PC-9 (cell line): ENCODE results near the gene NPHP4. TPM values are rescaled to one million over a fixed set of nuclear protein-coding genes. Genes with fewer than 3 reads are reported as not detected.

Source experiments
- BruUV-seq: library from RNA; stranded (reverse); fragments of 400-500 nt; replicated peaks from 2 replicates; lab custom pipeline; 2021; lab: Mats Ljungman, UMichigan
- CTCF ChIA-PET: fragments of 300-600 bp; sonication (Branson Sonifier 250); formaldehyde crosslinking; loops from one replicate; lab custom pipeline; 2022; ENCODE audit warnings: antibody characterized with exemption; lab: Charles Lee
- POLR2A ChIA-PET: fragments of 300-600 bp; sonication (Branson Sonifier 250); formaldehyde crosslinking; loops from one replicate; lab custom pipeline; 2022; ENCODE audit warnings: antibody characterized with exemption; ENCODE audit not compliant: unreplicated experiment; lab: Charles Lee
- DNase-seq, 2 experiments: peaks; one replicate each; pipeline versions ENCODE4 v3.0.0 to v3.0.0-alpha.2; 2015 to 2022; ENCODE audit warnings: mixed read lengths in 1 of 2
- H2AFZ ChIP-seq: fragments of 200-600 bp; sonication (generic); 2 replicates; pipeline ENCODE4 v1.8.1; 2017; ENCODE audit warnings: antibody characterized with exemption
- H3F3A ChIP-seq: fragments of 200-600 bp; sonication (generic); 2 replicates; pipeline ENCODE4 v1.8.1; 2017; ENCODE audit warnings: antibody characterized with exemption, mild to moderate bottlenecking, low read depth; ENCODE audit not compliant: insufficient read depth
- H3K27ac ChIP-seq: fragments of 200-600 bp; sonication (generic); 2 replicates; pipeline ENCODE4 v1.6.1; 2016; ENCODE audit warnings: mixed run types
- H3K27me3 ChIP-seq: fragments of 200-600 bp; sonication (generic); 2 replicates; pipeline ENCODE4 v1.6.1; 2016; ENCODE audit warnings: low read depth, mixed run types; ENCODE audit not compliant: insufficient read depth
- H3K36me3 ChIP-seq: fragments of 200-600 bp; sonication (generic); 2 replicates; pipeline ENCODE4 v1.6.1; 2016; ENCODE audit warnings: low read depth, mixed run types
- H3K4me1 ChIP-seq: fragments of 200-600 bp; sonication (generic); replicated peaks from 2 replicates; pipeline ENCODE4 v1.6.1; 2016; ENCODE audit warnings: mixed run types; ENCODE audit not compliant: insufficient read depth
- H3K4me2 ChIP-seq: fragments of 200-600 bp; sonication (generic); 2 replicates; pipeline ENCODE4 v1.6.1; 2017; ENCODE audit warnings: mixed run types
- H3K4me3 ChIP-seq: fragments of 200-600 bp; sonication (generic); 2 replicates; pipeline ENCODE4 v1.6.1; 2016; ENCODE audit warnings: mixed run types
- H3K79me2 ChIP-seq: fragments of 200-600 bp; sonication (generic); 2 replicates; pipeline ENCODE4 v1.6.1; 2017; ENCODE audit warnings: low read depth, mixed run types
- H3K9me2 ChIP-seq: fragments of 200-600 bp; sonication (generic); 2 replicates; pipeline ENCODE4 v1.8.1; 2017; ENCODE audit warnings: mild to moderate bottlenecking; ENCODE audit not compliant: insufficient read depth
- H3K9me3 ChIP-seq: fragments of 200-600 bp; sonication (generic); 2 replicates; pipeline ENCODE4 v1.8.1; 2016; ENCODE audit warnings: low read depth; ENCODE audit not compliant: insufficient read depth
- H4K20me1 ChIP-seq: fragments of 200-600 bp; sonication (generic); 2 replicates; pipeline ENCODE4 v1.8.1; 2017; ENCODE audit not compliant: insufficient read depth
- EZH2 ChIP-seq: fragments of 200-600 bp; sonication (generic); IDR thresholded peaks from 2 replicates; pipeline ENCODE4 v1.8.0; 2017; ENCODE audit warnings: antibody characterized with exemption, low read depth
- intact Hi-C: fragments of 100-400 bp; cut with micrococcal nuclease; formaldehyde crosslinking; loops from one replicate; pipeline ENCODE4 v1.10.0; 2022; ENCODE audit not compliant: unreplicated experiment
- total RNA-seq: library from RNA; stranded (reverse); gene quantifications from 2 replicates; pipeline ENCODE4 v1.2.3, GENCODE V29; 2021
- TF ChIP-seq, protein P1 (sequence below): fragments of 200-600 bp; sonication (generic); conservative IDR thresholded peaks from 2 replicates; pipeline ENCODE4 v1.6.1; 2017; ENCODE audit warnings: mixed run types, antibody characterized with exemption, mild to moderate bottlenecking, moderate library complexity

Gene NPHP4
- total RNA-seq, 1 experiment from 2014 or later: 17.9 TPM

DNA sequence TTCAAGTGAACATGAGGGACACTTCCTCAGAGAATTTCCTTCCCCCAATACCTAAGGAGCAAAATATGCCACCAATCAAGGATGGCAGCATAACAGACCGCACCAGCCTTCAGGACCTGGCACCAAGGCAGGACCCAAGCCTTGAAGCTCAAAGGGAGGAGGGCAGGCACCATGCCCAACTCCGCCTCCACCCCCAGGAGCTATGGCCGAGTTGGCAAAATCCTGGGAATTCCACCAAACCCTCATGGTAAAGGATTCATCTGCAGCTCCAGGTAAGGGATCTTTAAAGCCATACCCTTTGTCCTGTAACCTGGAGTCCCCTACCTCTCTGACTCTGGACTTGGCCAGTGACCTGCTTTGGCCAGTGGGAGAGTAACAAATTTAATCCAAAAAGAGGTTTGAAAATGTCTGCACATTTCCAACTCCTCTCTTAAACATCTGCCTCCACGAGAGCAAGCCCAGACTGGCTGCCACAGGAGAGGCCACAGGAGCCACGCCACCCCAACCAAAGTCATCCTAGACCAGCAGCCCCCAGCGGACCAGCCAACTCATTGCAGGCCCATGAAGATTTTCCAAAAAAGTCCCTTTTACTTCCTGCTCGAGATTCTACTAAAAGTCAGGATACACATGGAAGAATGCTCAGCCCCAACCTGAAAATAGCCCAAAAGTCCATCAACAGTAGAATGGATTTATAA, 41.9 kb downstream of the NPHP4 start:
- H3K27ac ChIP-seq: no peak overlapping the region
- ChIA-PET CTCF (no interaction called here), POLR2A (no interaction called here)
- no peaks in the 10 kb centered on the region for H4K20me1 ChIP-seq
- H2AFZ ChIP-seq: no peak overlapping the region
- H3F3A ChIP-seq: no peaks in the 10 kb centered on the region
- intact Hi-C loops: no loop called here
- no peaks in the 10 kb centered on the region for H3K27me3 ChIP-seq
- TF ChIP-seq, protein P1, sequence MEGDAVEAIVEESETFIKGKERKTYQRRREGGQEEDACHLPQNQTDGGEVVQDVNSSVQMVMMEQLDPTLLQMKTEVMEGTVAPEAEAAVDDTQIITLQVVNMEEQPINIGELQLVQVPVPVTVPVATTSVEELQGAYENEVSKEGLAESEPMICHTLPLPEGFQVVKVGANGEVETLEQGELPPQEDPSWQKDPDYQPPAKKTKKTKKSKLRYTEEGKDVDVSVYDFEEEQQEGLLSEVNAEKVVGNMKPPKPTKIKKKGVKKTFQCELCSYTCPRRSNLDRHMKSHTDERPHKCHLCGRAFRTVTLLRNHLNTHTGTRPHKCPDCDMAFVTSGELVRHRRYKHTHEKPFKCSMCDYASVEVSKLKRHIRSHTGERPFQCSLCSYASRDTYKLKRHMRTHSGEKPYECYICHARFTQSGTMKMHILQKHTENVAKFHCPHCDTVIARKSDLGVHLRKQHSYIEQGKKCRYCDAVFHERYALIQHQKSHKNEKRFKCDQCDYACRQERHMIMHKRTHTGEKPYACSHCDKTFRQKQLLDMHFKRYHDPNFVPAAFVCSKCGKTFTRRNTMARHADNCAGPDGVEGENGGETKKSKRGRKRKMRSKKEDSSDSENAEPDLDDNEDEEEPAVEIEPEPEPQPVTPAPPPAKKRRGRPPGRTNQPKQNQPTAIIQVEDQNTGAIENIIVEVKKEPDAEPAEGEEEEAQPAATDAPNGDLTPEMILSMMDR: no peak
- no peak for TF ChIP-seq EZH2
- no peaks in the 10 kb centered on the region for H3K79me2 ChIP-seq
- H3K4me1 ChIP-seq: no peaks in the 10 kb centered on the region
- no peak overlapping the region for H3K4me3 ChIP-seq
- H3K9me2 ChIP-seq: no peaks in the 10 kb centered on the region
- H3K4me2 ChIP-seq: no peak overlapping the region
- no peaks in the 10 kb centered on the region for H3K36me3 ChIP-seq
- no peak for DNase-seq
- no TSS peak for BruUV-seq
- no peaks in the 10 kb centered on the region for H3K9me3 ChIP-seq

DNA sequence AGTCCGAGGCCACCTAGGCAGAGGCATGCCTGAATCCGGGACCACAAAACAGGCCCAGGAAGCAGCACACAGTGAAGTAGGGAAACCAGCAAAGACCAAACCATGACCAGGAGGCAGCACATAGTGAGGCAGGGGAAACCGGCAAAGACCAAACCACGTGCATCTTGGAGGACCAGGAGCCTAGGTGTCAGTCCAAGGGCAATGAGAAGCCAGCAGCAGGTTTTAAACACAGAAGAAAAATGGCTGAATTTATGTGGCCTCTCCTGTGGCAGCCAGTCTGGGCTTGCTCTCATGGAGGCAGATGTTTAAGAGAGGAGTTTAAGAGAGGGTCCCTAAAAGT, 42.5 kb downstream of the NPHP4 start:
- no peaks in the 10 kb centered on the region for H3K9me2 ChIP-seq
- BruUV-seq: no TSS peak
- no peaks in the 10 kb centered on the region for H3F3A ChIP-seq
- no peaks in the 10 kb centered on the region for H3K36me3 ChIP-seq
- H2AFZ ChIP-seq: no peak overlapping the region
- H3K27ac ChIP-seq: no peak overlapping the region
- no peaks in the 10 kb centered on the region for H3K4me1 ChIP-seq
- H3K27me3 ChIP-seq: no peaks in the 10 kb centered on the region
- H4K20me1 ChIP-seq: no peaks in the 10 kb centered on the region
- no peak for DNase-seq
- H3K4me2 ChIP-seq: no peak overlapping the region
- ChIA-PET CTCF (no interaction called here), POLR2A (no interaction called here)
- intact Hi-C loops: no loop called here
- no peaks in the 10 kb centered on the region for H3K9me3 ChIP-seq
- TF ChIP-seq, protein P1: no peak
- TF ChIP-seq EZH2: no peak
- H3K79me2 ChIP-seq: no peaks in the 10 kb centered on the region
- H3K4me3 ChIP-seq: no peak overlapping the region

DNA sequence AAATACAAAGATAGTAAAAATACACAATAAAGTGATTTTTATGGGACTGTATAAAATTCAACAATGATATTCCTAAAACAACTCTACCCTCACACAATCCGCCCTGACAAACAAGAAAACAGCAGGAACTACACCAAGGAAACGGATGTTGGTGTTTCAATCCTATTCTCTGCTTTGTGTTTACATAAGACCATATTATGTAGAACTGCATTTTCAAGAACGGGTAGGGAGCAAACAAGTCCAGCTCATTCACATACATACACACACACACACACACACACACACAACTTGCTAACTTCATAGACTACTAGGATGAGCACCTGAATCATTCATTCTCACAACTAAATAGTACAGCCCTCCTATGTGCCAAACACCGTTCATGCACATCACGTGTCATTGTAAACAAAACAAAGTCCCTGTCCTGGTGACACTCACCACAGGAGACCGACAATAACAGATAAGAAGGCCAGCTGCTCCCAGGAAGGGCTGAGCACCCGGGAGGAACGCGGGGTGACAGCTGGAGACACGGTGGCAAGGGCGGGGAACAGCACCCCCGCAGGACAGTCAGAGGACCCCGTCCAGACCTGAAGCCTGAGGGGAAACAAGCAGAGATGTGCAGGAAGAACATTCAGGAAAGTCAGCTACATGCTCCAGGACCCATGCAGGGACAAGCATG, 43.0 kb downstream of the NPHP4 start:
- POLR2A ChIA-PET: no interaction called here
- no peak for DNase-seq
- BruUV-seq: no TSS peak
- no peak overlapping the region for H2AFZ ChIP-seq
- H3K9me2 ChIP-seq: no peaks in the 10 kb centered on the region
- no peaks in the 10 kb centered on the region for H3K9me3 ChIP-seq
- H3K4me1 ChIP-seq: no peaks in the 10 kb centered on the region
- TF ChIP-seq EZH2: no peak
- TF ChIP-seq, protein P1: no peak
- H4K20me1 ChIP-seq: no peaks in the 10 kb centered on the region
- no peak overlapping the region for H3K4me3 ChIP-seq
- no peaks in the 10 kb centered on the region for H3F3A ChIP-seq
- no peak overlapping the region for H3K4me2 ChIP-seq
- no peaks in the 10 kb centered on the region for H3K79me2 ChIP-seq
- no peaks in the 10 kb centered on the region for H3K36me3 ChIP-seq
- H3K27ac ChIP-seq: no peak overlapping the region
- intact Hi-C loops: no loop called here
- H3K27me3 ChIP-seq: no peaks in the 10 kb centered on the region
- CTCF ChIA-PET: no interaction called here
